GM08714 (cell line): ENCODE results near the gene GAGE12G.
"Not testable (repeated sequence)": the region's sequence is repeated elsewhere in the genome, so short reads cannot be mapped to it uniquely, and the experiment has no call there.

ENCODE experiments used
- H3K4me3 ChIP-seq: fragments of 200-500 bp; sonication (Bioruptor generic); 2 replicates; pipeline ENCODE4 v1.5.1; 2014; ENCODE audit warnings: mild to moderate bottlenecking, low read length, inconsistent platforms
- ZNF274 ChIP-seq: IDR thresholded peaks from 2 replicates; pipeline ENCODE4 v1.6.1; 2012; ENCODE audit warnings: mild to moderate bottlenecking, low read depth, low read length

GAGE12G gene, protein sequence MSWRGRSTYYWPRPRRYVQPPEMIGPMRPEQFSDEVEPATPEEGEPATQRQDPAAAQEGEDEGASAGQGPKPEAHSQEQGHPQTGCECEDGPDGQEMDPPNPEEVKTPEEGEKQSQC

DNA sequence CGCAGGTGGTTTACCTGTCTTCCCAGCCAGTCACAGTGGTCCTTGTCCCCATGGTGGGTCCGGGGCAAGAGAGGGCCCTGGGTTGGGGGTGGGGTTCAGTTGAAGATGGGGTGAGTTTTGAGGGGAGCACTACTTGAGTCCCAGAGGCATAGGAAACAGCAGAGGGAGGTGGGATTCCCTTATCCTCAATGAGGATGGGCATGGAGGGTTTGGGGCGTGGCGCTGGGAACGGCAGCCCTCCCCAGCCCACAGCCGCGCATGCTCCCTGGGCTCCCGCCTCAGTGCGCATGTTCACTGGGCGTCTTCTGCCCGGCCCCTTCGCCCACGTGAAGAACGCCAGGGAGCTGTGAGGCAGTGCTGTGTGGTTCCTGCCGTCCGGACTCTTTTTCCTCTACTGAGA lies at the start of gene GAGE12G:
Gene GAGE12G (plus strand): TSS at position 301 of the 400 bp plus-strand sequence. CDS start 1,155 bp downstream, outside the sequence.
- not testable (repeated sequence) for H3K4me3 ChIP-seq

DNA sequence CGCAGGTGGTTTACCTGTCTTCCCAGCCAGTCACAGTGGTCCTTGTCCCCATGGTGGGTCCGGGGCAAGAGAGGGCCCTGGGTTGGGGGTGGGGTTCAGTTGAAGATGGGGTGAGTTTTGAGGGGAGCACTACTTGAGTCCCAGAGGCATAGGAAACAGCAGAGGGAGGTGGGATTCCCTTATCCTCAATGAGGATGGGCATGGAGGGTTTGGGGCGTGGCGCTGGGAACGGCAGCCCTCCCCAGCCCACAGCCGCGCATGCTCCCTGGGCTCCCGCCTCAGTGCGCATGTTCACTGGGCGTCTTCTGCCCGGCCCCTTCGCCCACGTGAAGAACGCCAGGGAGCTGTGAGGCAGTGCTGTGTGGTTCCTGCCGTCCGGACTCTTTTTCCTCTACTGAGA lies 38.3 kb upstream of the GAGE12G start, which contains the start of gene GAGE12C:
Gene GAGE12C (plus strand): TSS at position 301 of the 400 bp plus-strand sequence. CDS start 1,155 bp downstream, outside the sequence.
- H3K4me3 ChIP-seq = not testable (repeated sequence)

DNA sequence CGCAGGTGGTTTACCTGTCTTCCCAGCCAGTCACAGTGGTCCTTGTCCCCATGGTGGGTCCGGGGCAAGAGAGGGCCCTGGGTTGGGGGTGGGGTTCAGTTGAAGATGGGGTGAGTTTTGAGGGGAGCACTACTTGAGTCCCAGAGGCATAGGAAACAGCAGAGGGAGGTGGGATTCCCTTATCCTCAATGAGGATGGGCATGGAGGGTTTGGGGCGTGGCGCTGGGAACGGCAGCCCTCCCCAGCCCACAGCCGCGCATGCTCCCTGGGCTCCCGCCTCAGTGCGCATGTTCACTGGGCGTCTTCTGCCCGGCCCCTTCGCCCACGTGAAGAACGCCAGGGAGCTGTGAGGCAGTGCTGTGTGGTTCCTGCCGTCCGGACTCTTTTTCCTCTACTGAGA lies 28.8 kb upstream of the GAGE12G start, which contains the start of gene GAGE12D:
Gene GAGE12D (plus strand): TSS at position 301 of the 400 bp plus-strand sequence. CDS start 1,155 bp downstream, outside the sequence.
- not testable (repeated sequence) for H3K4me3 ChIP-seq

DNA sequence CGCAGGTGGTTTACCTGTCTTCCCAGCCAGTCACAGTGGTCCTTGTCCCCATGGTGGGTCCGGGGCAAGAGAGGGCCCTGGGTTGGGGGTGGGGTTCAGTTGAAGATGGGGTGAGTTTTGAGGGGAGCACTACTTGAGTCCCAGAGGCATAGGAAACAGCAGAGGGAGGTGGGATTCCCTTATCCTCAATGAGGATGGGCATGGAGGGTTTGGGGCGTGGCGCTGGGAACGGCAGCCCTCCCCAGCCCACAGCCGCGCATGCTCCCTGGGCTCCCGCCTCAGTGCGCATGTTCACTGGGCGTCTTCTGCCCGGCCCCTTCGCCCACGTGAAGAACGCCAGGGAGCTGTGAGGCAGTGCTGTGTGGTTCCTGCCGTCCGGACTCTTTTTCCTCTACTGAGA lies 19.2 kb upstream of the GAGE12G start, which contains the start of gene GAGE12E:
Gene GAGE12E (plus strand): TSS at position 301 of the 400 bp plus-strand sequence. CDS start 1,155 bp downstream, outside the sequence.
- not testable (repeated sequence) for H3K4me3 ChIP-seq

DNA sequence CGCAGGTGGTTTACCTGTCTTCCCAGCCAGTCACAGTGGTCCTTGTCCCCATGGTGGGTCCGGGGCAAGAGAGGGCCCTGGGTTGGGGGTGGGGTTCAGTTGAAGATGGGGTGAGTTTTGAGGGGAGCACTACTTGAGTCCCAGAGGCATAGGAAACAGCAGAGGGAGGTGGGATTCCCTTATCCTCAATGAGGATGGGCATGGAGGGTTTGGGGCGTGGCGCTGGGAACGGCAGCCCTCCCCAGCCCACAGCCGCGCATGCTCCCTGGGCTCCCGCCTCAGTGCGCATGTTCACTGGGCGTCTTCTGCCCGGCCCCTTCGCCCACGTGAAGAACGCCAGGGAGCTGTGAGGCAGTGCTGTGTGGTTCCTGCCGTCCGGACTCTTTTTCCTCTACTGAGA lies 9.7 kb upstream of the GAGE12G start, which contains the start of gene GAGE12F:
Gene GAGE12F (plus strand): TSS at position 301 of the 400 bp plus-strand sequence. CDS start 1,155 bp downstream, outside the sequence.
- H3K4me3 ChIP-seq = not testable (repeated sequence)

DNA sequence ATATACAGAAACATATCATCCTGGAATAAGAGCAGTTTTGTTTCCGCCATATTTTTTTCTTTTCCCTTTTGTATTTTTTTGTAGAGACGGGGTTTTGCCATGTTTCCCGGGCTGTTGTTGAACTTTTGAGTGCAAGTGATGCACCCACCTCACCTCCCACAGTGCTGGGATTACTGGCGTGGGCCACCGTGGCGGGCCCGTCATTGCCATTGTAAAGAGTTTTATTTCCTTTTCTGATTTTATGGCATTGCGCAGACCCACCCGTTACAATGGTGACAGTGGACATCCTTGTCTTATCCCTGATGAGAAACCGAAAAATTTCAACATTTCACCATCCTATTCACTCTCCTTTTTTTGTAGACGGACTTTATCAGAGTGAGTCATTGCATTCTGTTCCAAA lies 1.5 kb upstream of the GAGE12G start:
- H3K4me3 ChIP-seq = not testable (repeated sequence)

DNA sequence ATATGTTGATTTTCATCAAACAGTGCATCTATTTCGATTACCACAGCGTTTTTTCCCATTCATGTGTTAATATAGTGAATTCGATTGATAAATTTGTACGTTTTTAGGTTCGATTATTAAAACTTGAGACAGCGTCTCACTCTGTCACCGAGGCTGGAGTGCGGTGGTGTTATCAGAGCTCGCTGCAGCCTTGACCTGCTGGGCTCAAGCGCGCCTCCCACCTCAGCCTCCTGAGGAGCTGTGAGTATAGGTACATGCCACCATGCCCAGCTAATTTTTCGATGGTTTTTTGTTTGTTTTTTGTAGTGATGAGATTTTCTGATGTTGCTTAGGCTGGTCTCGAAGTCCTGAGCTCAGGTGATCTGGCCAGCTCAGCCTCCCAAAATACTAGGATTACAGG lies 1.0 kb upstream of the GAGE12G start:
- H3K4me3 ChIP-seq = not testable (repeated sequence)

DNA sequence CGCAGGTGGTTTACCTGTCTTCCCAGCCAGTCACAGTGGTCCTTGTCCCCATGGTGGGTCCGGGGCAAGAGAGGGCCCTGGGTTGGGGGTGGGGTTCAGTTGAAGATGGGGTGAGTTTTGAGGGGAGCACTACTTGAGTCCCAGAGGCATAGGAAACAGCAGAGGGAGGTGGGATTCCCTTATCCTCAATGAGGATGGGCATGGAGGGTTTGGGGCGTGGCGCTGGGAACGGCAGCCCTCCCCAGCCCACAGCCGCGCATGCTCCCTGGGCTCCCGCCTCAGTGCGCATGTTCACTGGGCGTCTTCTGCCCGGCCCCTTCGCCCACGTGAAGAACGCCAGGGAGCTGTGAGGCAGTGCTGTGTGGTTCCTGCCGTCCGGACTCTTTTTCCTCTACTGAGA lies 9.4 kb downstream of the GAGE12G start, which contains the start of gene GAGE12H:
Gene GAGE12H (plus strand): TSS at position 301 of the 400 bp plus-strand sequence. CDS start 1,155 bp downstream, outside the sequence.
- not testable (repeated sequence) for H3K4me3 ChIP-seq

DNA sequence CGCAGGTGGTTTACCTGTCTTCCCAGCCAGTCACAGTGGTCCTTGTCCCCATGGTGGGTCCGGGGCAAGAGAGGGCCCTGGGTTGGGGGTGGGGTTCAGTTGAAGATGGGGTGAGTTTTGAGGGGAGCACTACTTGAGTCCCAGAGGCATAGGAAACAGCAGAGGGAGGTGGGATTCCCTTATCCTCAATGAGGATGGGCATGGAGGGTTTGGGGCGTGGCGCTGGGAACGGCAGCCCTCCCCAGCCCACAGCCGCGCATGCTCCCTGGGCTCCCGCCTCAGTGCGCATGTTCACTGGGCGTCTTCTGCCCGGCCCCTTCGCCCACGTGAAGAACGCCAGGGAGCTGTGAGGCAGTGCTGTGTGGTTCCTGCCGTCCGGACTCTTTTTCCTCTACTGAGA lies 19.0 kb downstream of the GAGE12G start, which contains the start of gene GAGE2A:
Gene GAGE2A (plus strand): TSS at position 301 of the 400 bp plus-strand sequence. CDS start 1,155 bp downstream, outside the sequence.
- not testable (repeated sequence) for H3K4me3 ChIP-seq

DNA sequence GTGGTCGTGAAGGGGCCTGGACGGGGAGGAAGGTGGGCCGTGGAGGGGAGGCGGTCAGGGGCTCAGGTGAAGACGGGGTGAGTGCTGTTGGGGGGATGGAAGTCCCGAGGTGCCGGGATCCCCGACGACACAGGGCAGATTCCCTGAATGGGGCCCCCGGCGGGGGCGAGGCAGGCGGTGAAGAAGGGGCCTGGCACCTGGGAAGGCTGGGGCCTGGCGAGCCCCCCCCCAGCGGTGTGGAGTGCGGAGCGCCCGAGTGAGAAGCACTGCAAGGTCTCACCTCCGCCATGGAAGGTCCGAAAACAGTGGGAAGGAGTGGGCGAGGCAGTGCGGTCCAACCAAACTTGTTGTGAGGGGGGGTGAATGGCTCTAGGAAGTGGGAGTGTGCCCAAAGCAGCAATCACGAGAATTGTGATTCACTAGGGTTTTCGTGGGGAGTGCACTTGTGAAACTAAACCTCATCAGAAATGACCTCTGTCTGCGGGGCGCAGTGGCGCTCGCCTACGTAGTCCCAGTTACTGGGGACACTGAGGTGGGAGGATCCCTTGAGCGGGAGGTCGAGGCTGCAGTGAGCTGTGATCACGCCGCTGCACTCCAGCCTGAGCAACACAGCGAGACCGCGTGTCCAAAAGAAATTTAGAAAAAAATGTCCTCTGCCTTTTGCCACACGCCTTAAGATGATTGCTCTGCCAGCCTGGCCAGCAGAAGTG lies 19.7 kb downstream of the GAGE12G start:
- not testable (repeated sequence) for H3K4me3 ChIP-seq

DNA sequence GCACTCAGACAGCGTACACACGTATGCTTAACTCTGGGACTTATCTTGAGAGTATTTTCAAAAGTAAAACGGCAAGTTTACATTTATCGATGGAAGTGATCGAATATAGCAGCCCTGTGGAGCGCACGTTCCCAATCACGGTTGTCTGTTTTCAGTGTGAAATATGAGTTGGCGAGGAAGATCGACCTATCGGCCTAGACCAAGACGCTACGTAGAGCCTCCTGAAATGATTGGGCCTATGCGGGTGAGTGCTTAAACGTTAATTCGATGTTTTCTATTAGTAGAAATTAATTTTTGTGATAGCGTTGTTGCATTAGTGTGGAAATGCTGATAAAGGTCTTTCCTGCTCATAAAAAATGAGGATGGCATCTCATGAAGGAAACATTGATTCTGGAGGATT lies 20.3 kb downstream of the GAGE12G start:
- not testable (repeated sequence) for H3K4me3 ChIP-seq

DNA sequence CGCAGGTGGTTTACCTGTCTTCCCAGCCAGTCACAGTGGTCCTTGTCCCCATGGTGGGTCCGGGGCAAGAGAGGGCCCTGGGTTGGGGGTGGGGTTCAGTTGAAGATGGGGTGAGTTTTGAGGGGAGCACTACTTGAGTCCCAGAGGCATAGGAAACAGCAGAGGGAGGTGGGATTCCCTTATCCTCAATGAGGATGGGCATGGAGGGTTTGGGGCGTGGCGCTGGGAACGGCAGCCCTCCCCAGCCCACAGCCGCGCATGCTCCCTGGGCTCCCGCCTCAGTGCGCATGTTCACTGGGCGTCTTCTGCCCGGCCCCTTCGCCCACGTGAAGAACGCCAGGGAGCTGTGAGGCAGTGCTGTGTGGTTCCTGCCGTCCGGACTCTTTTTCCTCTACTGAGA lies 28.5 kb downstream of the GAGE12G start, which contains the start of gene GAGE1:
Gene GAGE1 (plus strand): TSS at position 301 of the 400 bp plus-strand sequence. CDS start 1,155 bp downstream, outside the sequence.
- H3K4me3 ChIP-seq = not testable (repeated sequence)

DNA sequence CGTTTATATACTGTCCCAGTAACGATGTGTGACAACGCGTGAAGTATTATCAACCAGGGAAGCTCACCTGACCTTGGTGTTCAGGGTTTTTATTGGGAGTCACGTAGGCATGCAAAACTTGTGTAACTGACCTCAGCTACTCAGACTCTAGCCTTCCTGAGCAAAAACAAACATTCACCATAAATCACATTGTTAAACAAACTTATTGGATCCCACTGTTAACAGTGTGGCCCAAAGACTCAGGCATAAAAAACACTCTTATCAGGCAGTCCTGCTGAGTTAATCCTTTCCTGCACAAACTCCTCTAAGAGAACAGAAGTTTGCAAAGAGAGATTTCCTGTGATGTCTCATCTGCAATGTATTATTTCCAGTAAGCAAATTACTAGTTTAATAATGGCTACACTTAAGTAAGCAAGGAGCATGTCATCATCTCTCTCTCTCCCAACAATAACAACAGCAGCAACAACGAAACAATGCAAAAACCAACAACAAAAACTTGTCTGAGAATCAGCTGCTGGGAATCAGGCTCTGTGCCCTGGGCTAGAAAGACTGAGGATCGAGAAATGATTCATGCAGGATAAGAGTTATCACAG lies 40.6 kb downstream of the GAGE12G start:
- H3K4me3 ChIP-seq = no peak overlapping the region
- TF ChIP-seq ZNF274 = no peak

DNA sequence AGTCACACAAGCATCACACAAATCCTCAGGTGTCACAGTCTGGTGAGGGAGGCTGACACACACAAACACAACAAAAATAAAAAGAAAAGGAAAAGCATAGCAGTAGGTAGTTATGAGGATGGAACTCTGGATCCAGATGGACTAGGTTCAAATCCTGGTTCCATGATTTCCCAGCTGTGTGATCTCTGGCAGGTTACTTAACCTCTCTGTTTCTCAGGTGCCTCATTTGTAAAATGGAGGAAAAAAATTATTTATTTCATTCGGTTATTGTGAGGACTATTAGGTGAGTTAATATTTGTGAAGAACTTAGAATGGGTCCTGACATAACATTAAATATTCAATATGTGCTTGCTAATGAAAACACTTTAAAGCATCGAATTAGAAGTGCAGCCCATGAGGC lies 48.4 kb downstream of the GAGE12G start:
- no peak for TF ChIP-seq ZNF274

More for the DNA sequence above, 48.4 kb downstream of the GAGE12G start:
- H3K4me3 ChIP-seq = no peak overlapping the region
